Activated CD4-positive, CD25-positive, alpha-beta regulatory T cell treated with anti-CD3 and anti-CD28 coated beads, Interleukin-2, amount 50 U/mL, for 16 hours (primary cell): ENCODE data around the gene CNNM1.

ENCODE experiments used
- DNase-seq: peaks from one replicate; pipeline ENCODE4 v3.0.0-alpha.2; 2020; ENCODE audit warnings: low read depth, low spot score

Gene CNNM1

GRCh38 chr10:99337311-99337811 lies 8.2 kb downstream of the CNNM1 start:
- DNase-seq, result no peak

GRCh38 chr10:99337901-99338300 lies 8.7 kb downstream of the CNNM1 start:
- no peak for DNase-seq

DNA sequence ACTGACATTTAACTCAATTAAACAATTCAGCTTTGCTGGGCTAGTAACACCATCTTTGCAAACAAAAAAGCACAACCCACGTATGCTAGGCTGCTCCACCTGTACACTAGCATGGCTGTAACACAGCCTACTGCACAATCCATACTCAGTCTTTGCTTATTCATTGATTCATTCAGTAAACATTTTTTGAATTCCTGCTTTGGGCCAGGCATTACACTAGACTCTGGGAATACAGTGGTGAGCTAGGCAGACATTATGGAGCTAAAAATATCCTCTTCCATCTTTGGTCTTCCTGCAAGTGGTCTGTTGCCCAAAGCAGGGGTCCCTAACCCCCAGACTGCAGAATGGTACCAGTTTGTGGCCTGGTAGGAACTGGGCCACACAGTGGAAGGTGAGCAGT lies 9.9 kb downstream of the CNNM1 start:
- no peak for DNase-seq

DNA sequence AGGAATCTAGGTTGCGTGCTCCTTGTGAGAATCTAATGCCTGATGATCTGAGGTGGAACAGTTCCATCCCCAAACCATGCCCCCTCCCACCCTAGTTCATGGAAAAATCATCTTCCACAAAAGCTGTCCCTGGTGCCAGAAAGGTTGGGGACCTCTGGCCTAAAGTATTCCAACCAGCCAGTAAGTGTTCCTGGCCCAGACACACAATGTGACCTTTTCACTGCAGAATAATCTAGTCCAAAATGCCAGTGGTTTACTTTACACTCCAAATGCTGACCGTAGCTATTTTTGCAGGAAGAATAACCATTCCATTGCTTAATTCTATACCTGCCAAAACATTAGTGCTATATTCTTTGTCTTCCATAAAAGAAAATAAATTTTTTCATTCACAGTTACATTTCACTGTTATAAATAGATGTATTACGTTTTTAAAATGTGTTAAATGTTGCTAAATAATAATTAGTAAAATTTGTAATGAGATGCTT lies 10.4 kb downstream of the CNNM1 start:
- no peak for DNase-seq

DNA sequence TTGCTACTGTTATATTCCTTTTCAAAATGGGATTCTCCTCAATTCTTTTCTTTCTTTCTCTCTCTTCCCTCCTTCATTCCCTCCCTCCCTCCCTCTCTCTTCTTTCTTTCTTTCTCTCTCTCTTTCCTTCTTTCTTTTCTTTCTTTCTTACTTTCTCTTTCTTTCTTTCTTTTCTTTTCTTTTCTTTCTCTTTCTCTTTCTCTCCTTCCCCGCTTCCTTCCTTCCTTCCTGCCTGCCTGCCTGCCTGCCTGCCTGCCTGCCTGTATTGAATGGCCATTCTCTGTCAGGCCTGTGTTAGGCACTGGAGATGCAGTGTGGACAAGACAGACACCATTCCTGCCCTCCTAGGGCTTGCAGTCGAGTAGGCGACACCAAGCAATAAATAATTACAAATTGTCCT lies 11.5 kb downstream of the CNNM1 start:
- DNase-seq, result no peak

GRCh38 chr10:99341248-99341647 lies 12.1 kb downstream of the CNNM1 start:
- DNase-seq, result no peak

GRCh38 chr10:99341860-99342490 lies 12.8 kb downstream of the CNNM1 start:
- DNase-seq, result no peak

GRCh38 chr10:99343262-99343661 lies 14.1 kb downstream of the CNNM1 start:
- DNase-seq, result no peak

GRCh38 chr10:99344715-99345114 lies 15.6 kb downstream of the CNNM1 start:
- DNase-seq, result no peak

GRCh38 chr10:99345350-99345749 lies 16.2 kb downstream of the CNNM1 start:
- no peak for DNase-seq

DNA sequence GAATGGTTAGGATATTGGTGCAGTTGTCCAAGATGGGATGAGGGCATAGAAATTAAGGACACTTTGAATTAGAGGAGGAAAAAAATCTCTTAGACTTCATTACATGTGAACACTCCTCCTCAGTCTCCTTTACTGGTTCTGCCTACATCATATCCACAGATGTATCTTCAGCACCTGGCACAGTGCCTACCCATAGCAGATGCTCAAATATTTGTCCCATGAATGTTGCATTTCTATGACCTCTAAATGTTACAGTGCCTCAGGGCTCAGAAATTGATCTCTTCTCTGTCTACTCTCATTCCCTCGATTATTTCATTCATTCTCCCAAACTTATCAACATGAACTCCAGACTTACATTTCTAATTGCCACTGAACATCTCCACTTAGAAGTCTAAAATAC lies 17.1 kb downstream of the CNNM1 start:
- DNase-seq, result no peak

DNA sequence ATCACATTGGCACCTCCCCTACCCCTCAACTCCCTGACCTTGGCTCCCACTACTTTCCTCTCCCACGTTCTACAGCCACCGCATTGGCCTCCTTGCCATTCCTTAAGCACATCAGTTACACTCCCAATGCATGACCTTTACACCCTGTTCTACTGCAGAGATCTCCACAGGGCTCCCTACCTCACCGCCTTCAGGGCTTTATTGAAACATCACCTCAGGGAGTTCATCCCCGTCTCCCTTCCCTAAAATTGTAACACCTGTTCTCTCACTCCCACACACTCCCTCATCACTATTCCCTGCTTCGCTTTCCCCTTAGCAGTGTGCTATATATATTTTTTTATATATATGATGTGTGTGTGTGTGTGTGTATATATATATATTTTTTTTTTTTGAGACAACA lies 18.5 kb downstream of the CNNM1 start:
- DNase-seq, result no peak

DNA sequence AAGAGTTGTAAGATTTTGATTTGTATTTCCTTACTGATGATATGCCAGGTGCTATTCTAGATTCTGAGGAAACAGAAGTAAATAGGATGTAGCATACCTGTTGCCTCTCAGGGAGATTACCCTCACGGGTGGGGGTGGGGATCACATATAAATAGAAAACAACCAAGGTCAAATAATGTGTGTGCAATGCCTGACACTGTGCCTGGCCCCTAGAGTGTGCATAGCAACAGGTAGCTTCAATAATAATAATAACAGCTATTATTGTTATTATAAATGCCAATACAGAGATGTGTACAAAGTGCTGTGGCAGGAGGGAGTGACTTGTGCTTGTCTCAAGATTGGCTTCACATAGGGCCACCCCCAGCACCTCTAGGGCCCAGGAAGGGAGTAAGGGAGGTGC lies 24.0 kb downstream of the CNNM1 start:
- DNase-seq, result no peak

GRCh38 chr10:99357691-99358090 lies 28.5 kb downstream of the CNNM1 start:
- no peak for DNase-seq

GRCh38 chr10:99358101-99358500 lies 28.9 kb downstream of the CNNM1 start:
- DNase-seq, result no peak

DNA sequence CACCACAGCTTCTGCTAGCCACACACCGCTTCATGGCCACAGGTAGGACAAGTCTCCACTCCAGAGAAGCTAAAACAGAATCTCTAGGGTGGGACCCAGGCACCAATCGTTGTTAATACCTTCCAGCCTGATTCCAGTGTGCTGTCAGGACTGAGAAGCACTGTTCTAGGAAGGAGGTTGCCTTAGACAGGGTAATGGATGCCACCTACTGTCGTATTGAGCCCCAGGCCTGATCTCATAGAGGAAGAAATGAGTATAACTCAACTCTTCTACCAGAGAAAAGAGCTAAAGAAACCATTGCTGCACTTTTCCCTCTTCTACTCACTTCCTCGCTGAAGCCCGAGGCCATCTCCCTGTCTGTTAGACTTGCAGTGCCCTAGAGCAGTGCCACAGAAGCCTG lies 31.8 kb downstream of the CNNM1 start:
- DNase-seq, result no peak

GRCh38 chr10:99364125-99364524 lies 35.0 kb downstream of the CNNM1 start:
- no peak for DNase-seq

DNA sequence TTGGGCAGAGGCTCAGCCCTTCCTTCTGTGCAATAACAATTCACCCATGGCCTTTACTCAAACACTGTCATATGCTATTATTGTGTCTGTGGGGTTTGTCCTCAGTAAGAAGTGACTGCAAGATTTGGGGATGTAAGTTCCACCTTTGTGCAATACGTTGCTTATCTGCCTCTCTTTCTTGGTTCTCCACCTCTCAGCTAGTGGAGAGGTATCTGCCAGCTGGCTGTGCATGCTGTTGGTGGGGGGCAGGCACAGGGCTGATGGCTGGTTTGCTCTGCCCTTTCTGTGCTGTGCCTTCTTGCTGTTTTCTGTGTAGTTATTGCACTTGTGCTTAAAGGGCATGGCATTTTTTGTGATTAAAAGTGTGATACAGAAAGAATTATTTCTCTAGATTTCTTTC lies 36.2 kb downstream of the CNNM1 start:
- DNase-seq, result no peak

DNA sequence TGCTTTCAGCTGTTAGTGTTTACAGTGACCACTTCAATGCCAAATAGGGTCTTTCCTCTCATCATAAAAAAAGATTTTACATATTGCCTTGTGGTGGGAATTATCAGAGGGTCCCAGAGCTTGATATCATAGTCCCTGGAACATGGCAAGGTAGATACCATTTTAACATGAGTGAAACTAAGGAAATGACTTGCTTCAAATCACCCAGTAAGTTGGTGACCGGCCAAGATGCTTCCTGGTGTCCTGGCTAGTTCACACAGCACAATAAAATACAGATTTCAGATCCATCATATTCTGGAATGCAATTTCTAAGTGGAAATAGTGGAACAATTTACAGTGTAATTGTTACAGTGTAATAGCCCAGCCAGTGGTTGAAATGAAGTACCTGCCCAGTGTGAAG lies 36.6 kb downstream of the CNNM1 start:
- DNase-seq, result no peak

DNA sequence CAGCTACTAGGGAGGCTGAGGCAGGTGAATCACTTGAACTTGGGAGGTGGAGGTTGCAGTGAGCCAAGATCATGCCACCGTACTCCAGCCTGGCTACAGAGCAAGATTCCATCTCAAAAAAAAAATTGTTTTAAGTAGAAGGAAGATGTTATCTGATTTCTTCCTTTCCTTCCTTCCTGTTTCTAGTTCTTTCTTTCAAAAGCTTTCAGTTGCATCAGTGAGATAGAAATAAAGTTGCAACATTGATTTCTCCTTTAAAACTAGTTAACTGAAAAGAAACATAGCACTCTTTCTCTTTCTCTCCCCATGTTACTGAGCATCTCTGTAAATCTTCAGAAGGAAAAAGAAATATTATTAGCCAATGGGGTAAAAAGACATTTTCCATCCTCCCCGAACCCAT lies 37.5 kb downstream of the CNNM1 start:
- DNase-seq, result no peak

DNA sequence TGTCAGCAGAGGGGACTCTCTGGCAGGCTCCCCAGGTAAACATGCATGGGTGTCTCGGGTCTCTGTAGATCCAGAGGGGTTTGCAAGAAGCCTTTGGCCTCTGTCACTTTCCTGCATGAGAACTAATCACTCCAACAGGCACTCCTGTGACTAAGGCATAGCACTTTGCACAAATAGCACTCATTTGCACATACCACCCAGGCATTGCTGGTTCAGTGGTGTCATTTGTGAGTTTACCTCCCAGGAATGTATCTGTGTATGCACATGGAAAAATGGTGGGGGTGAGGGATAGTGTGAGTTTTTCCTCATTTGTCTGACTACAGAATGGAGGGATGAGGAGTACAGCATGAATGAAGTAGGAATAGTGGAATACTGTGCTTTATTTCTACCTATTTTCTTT lies 39.5 kb downstream of the CNNM1 start:
- no peak for DNase-seq

DNA sequence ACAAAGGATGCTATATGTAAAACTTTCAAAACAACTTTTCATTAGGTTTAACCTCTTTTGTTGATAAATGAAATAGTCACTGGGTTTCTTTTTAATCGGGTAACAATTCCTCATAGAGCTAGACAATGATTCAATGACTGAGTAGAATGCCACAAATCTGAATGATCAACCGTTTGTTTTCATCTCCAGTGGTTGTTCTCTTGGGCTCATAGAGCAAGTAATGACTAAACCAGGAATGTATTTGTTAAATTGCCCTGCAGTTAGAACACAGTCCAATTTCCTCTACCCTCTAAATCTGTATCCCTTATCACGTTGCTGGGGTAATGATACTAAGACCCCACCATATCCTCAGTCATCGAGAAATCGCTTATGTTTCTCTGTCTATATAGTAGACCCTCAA lies 40.0 kb downstream of the CNNM1 start:
- DNase-seq, result no peak

- DNase-seq, result no peak
Measured at GRCh38 chr10:99369551-99369950, 40.4 kb downstream of the CNNM1 start.

GRCh38 chr10:99370993-99371392 lies 41.8 kb downstream of the CNNM1 start:
- DNase-seq, result no peak
